Measurements from ENCODE around the gene NPAS4.

DNA sequence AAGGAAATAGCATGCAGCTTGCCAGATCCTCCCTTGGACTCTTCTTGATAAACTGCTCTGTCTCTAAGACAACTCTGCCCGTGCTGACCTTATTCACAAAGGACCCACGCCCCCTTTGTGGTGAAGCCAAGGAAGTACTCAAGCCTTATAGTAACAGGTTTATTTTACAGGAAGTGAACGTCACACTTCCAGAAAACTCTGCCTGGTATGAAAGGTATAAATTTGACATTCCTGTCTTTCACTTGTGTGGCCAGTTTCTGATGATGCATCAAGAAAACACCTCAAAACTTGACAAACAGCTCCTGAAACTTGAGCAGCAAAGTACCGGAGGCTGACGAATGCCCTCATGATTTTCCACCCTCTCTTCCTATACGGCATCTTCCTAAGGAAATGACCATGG, 33.4 kb downstream of the NPAS4 start:
- TF ChIP-seq, protein P1, sequence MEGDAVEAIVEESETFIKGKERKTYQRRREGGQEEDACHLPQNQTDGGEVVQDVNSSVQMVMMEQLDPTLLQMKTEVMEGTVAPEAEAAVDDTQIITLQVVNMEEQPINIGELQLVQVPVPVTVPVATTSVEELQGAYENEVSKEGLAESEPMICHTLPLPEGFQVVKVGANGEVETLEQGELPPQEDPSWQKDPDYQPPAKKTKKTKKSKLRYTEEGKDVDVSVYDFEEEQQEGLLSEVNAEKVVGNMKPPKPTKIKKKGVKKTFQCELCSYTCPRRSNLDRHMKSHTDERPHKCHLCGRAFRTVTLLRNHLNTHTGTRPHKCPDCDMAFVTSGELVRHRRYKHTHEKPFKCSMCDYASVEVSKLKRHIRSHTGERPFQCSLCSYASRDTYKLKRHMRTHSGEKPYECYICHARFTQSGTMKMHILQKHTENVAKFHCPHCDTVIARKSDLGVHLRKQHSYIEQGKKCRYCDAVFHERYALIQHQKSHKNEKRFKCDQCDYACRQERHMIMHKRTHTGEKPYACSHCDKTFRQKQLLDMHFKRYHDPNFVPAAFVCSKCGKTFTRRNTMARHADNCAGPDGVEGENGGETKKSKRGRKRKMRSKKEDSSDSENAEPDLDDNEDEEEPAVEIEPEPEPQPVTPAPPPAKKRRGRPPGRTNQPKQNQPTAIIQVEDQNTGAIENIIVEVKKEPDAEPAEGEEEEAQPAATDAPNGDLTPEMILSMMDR (IDR thresholded peaks at IDR 0.05 in 2 of 3, conservative IDR thresholded peaks at IDR 0.05 in 1 of 3; ENCODE audit: insufficient read depth in 2 of 3, low read depth in 1 of 3, low read length in 3 of 3): no peak
- TF ChIP-seq TRIM24 (IDR thresholded peaks at IDR 0.05) (no peak), MYC (IDR thresholded peaks at IDR 0.05; ENCODE audit: low read depth, low read length) (no peak), MYC (CRISPR knock-in tag; IDR thresholded peaks at IDR 0.05; ENCODE audit: borderline replicate concordance, low read depth) (no peak), SMC3 (conservative IDR thresholded peaks at IDR 0.05; ENCODE audit: insufficient read depth, low read depth, low read length) (no peak), EZH2 (IDR thresholded peaks at IDR 0.05; ENCODE audit: borderline replicate concordance, low read depth, low read length) (no peak), PCBP2 (IDR thresholded peaks at IDR 0.05; ENCODE audit: low read depth, low read length, poor library complexity, severe bottlenecking) (no peak)
- TF ChIP-seq, protein P2, sequence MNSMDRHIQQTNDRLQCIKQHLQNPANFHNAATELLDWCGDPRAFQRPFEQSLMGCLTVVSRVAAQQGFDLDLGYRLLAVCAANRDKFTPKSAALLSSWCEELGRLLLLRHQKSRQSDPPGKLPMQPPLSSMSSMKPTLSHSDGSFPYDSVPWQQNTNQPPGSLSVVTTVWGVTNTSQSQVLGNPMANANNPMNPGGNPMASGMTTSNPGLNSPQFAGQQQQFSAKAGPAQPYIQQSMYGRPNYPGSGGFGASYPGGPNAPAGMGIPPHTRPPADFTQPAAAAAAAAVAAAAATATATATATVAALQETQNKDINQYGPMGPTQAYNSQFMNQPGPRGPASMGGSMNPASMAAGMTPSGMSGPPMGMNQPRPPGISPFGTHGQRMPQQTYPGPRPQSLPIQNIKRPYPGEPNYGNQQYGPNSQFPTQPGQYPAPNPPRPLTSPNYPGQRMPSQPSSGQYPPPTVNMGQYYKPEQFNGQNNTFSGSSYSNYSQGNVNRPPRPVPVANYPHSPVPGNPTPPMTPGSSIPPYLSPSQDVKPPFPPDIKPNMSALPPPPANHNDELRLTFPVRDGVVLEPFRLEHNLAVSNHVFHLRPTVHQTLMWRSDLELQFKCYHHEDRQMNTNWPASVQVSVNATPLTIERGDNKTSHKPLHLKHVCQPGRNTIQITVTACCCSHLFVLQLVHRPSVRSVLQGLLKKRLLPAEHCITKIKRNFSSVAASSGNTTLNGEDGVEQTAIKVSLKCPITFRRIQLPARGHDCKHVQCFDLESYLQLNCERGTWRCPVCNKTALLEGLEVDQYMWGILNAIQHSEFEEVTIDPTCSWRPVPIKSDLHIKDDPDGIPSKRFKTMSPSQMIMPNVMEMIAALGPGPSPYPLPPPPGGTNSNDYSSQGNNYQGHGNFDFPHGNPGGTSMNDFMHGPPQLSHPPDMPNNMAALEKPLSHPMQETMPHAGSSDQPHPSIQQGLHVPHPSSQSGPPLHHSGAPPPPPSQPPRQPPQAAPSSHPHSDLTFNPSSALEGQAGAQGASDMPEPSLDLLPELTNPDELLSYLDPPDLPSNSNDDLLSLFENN (IDR thresholded peaks at IDR 0.05; ENCODE audit: low read depth in 2 of 2, low read length in 2 of 2): no peak
